ENCODE measurements around the gene PRKG1. TPM values are rescaled to one million over a fixed set of nuclear protein-coding genes. Genes with fewer than 3 reads are reported as not detected.

The PRKG1 gene
- total and polyA plus RNA-seq, 2 of the 8 experiments (the other 6 are each of a cell fraction or from before 2014, with no cell fraction given): 4.2 to 15.2 TPM

GRCh38 chr10:51235865-51236264, 161.6 kb downstream of the PRKG1 start:
- H3K79me2 ChIP-seq (ENCODE audit: control insufficient read depth in 1 of 2, insufficient read depth in 2 of 2, low read length in 2 of 2): no peaks in the 10 kb centered on the region
- H3K9me3 ChIP-seq (ENCODE audit: insufficient read depth in 2 of 2, low read depth in 1 of 2, low read length in 1 of 2): no peaks in the 10 kb centered on the region
- no peak overlapping the region for H3K4ac ChIP-seq (replicated peaks; ENCODE audit: insufficient read length, low read depth, low read length)
- no peak overlapping the region for H4K5ac ChIP-seq (ENCODE audit: insufficient read length, low read depth, low read length)
- no peak overlapping the region for H3K4me3 ChIP-seq (ENCODE audit: extremely low read depth in 1 of 4, insufficient read depth in 2 of 4, low read depth in 3 of 4, low read length in 4 of 4)
- H4K20me1 ChIP-seq (replicated peaks in 1 of 2; ENCODE audit: control insufficient read depth in 1 of 2, insufficient read depth in 2 of 2, low read length in 2 of 2): no peaks in the 10 kb centered on the region
- no peak overlapping the region for H2BK5ac ChIP-seq (ENCODE audit: low read depth, low read length)
- no peak overlapping the region for H3K56ac ChIP-seq (replicated peaks; ENCODE audit: insufficient read length, low read depth, low read length)
- H4K8ac ChIP-seq (ENCODE audit: extremely low read depth, insufficient read depth, low read length): no peak overlapping the region
- no peak overlapping the region for H3K14ac ChIP-seq (ENCODE audit: insufficient read length)
- H3K18ac ChIP-seq (ENCODE audit: extremely low read depth, low read length): no peak overlapping the region
- ChIA-PET CTCF (ENCODE audit: partially characterized antibody) (no interaction called here), POLR2A (ENCODE audit: partially characterized antibody) (no interaction called here)
- H3K4me2 ChIP-seq (ENCODE audit: insufficient read depth in 1 of 2, low read depth in 2 of 2, low read length in 2 of 2): no peak overlapping the region
- no peak overlapping the region for H2AK5ac ChIP-seq (ENCODE audit: low read depth, low read length)
- H2BK20ac ChIP-seq (ENCODE audit: low read length): no peak overlapping the region
- peaks cover 0 to 6% (median 0%) of the 10 kb centered on the region in 4 experiments; a peak in 2 of 7 replicates for H3K4me1 ChIP-seq (replicated peaks in 1 of 4; ENCODE audit: control insufficient read depth in 3 of 4, insufficient read depth in 4 of 4, low read length in 3 of 4)
- H3K9ac ChIP-seq (replicated peaks in 1 of 4; ENCODE audit: extremely low read depth in 1 of 4, low read depth in 3 of 4, low read length in 3 of 4): no peak overlapping the region
- no peak for TF ChIP-seq RAD21 (IDR thresholded peaks at IDR 0.05 in 1 of 2, conservative IDR thresholded peaks at IDR 0.05 in 1 of 2; ENCODE audit: low read depth in 2 of 2, low read length in 2 of 2)
- TF ChIP-seq SP2 (IDR thresholded peaks at IDR 0.05; ENCODE audit: low read length): no peak
- TF ChIP-seq BRCA1 (IDR thresholded peaks at IDR 0.05; ENCODE audit: low read depth, low read length): no peak
- TF ChIP-seq TAF7 (optimal IDR thresholded peaks at IDR 0.05; ENCODE audit: borderline replicate concordance, low read depth, low read length): no peak
- no peak for TF ChIP-seq SIRT6 (IDR thresholded peaks at IDR 0.05; ENCODE audit: low read length)
- TF ChIP-seq SAP30 (IDR thresholded peaks at IDR 0.05; ENCODE audit: insufficient read depth, insufficient replicate concordance, low read length): no peak
- TF ChIP-seq CBX5 (IDR thresholded peaks at IDR 0.05; ENCODE audit: low read depth, low read length): no peak
- no peak overlapping the region for H2BK12ac ChIP-seq (ENCODE audit: low read depth, low read length)
- no peak overlapping the region for H2BK15ac ChIP-seq (ENCODE audit: low read length)
- H3K79me1 ChIP-seq (ENCODE audit: low read depth, low read length): no peaks in the 10 kb centered on the region
- H3K36me3 ChIP-seq (ENCODE audit: control insufficient read depth in 2 of 4, insufficient read depth in 4 of 4, low read length in 3 of 4): no peaks in the 10 kb centered on the region
- no peak overlapping the region for H4K91ac ChIP-seq (replicated peaks; ENCODE audit: insufficient read length, low read length)
- no peak for FAIRE-seq
- no peak for DNase-seq (ENCODE audit: low read depth in 1 of 2, low spot score in 2 of 2)
- 100% methylated on average over 1 of the region's 1 CpG; no CpG with 5 or more reads in 1 of the 2 experiments for WGBS, 2 experiments (ENCODE audit: extremely low coverage in 1 of 2, insufficient coverage in 1 of 2, insufficient read length in 1 of 2, insufficient replicate concordance in 2 of 2, low coverage in 1 of 2, low lambda C conversion rate in 2 of 2, missing lambda C conversion rate in 1 of 2)
- H2BK120ac ChIP-seq (replicated peaks; ENCODE audit: low read depth, low read length): no peak overlapping the region
- H3K23ac ChIP-seq (ENCODE audit: insufficient read length): no peak overlapping the region
- no peaks in the 10 kb centered on the region for H3K27me3 ChIP-seq (replicated peaks in 1 of 4; ENCODE audit: control insufficient read depth in 3 of 4, extremely low read depth in 1 of 4, insufficient read depth in 3 of 4, low read length in 3 of 4)
- H3K23me2 ChIP-seq (ENCODE audit: low read depth, low read length): no peaks in the 10 kb centered on the region
- H3K27ac ChIP-seq (ENCODE audit: low read depth, low read length): no peak overlapping the region
- no peak overlapping the region for H2AFZ ChIP-seq (ENCODE audit: low read length)

Measured in H1 (cell line).